Epithelial cell of esophagus (primary cell): Measurements from ENCODE around the gene PMF1.
A peak's percentile ranks its signal among the peaks of the same experiment; 100 is the strongest.

Source experiments
- DNase-seq: peaks from one replicate; pipeline ENCODE4 v3.0.0; 2010; ENCODE audit warnings: low read depth
- H3K4me3 ChIP-seq: 2 replicates; pipeline ENCODE4 v1.5.1; 2011; ENCODE audit warnings: mild to moderate bottlenecking, low read length, control low read depth
- CTCF ChIP-seq: IDR thresholded peaks from 2 replicates; pipeline ENCODE4 v1.5.1; 2011; ENCODE audit warnings: low read depth, mild to moderate bottlenecking, low read length, control low read depth, inconsistent platforms; ENCODE audit not compliant: insufficient read depth; ENCODE audit errors: missing control alignments

Gene PMF1

GRCh38 chr1:156282479-156283222 lies 69.8 kb downstream of the PMF1 start, which contains the start of gene SMG5:
TSS of gene SMG5 (minus strand) at chr1:156282825. CDS start at chr1:156282680, 145 bp downstream.
- no peak for TF ChIP-seq CTCF
- H3K4me3 ChIP-seq = peak within 1 kb of the TSS; percentile 85
- peak; percentile 99 for DNase-seq

- H3K4me3 ChIP-seq = peak overlapping the region; percentile 85
- no peak for TF ChIP-seq CTCF
- DNase-seq = no peak
Observed at GRCh38 chr1:156283521-156283920, 70.7 kb downstream of the PMF1 start.

- peak within 1 kb of the TSS; percentile 85 for H3K4me3 ChIP-seq
- DNase-seq = peak; percentile 88
- TF ChIP-seq CTCF = no peak
Observed at GRCh38 chr1:156284112-156284511, 71.3 kb downstream of the PMF1 start, which contains the start of gene TMEM79. TSS of gene TMEM79 (plus strand) at chr1:156284325. CDS start at chr1:156285227, 902 bp downstream.

- H3K4me3 ChIP-seq = peak overlapping the region; percentile 77
- DNase-seq = peak; percentile 86
- no peak for TF ChIP-seq CTCF
Observed at GRCh38 chr1:156284757-156285156, 72.0 kb downstream of the PMF1 start.

GRCh38 chr1:156285437-156285836 lies 72.6 kb downstream of the PMF1 start:
- no peak for TF ChIP-seq CTCF
- peak overlapping the region; percentile 77 for H3K4me3 ChIP-seq
- no peak for DNase-seq

- TF ChIP-seq CTCF = no peak
- no peak for DNase-seq
- H3K4me3 ChIP-seq = peak overlapping the region; percentile 2
Observed at GRCh38 chr1:156286061-156286460, 73.3 kb downstream of the PMF1 start.
